Testis (tissue), 3 donors: Measurements from ENCODE around the gene YPEL2. TPM values are rescaled to one million over a fixed set of nuclear protein-coding genes. Genes with fewer than 3 reads are reported as not detected.
A peak's percentile ranks its signal among the peaks of the same experiment; 100 is the strongest.

ENCODE experiments used
- DNase-seq: peaks from one replicate; pipeline ENCODE4 v3.0.0-alpha.2; 2019
- H3K27ac ChIP-seq, 2 donors: fragments of 200-600 bp; sonication (generic); one replicate each; pipeline ENCODE4 v1.5.1; 2019
- H3K27me3 ChIP-seq: fragments of 200-600 bp; sonication (generic); one replicate; pipeline ENCODE4 v1.5.1; 2019
- H3K36me3 ChIP-seq: fragments of 200-600 bp; sonication (generic); one replicate; pipeline ENCODE4 v1.5.1; 2017; ENCODE audit warnings: low read depth; ENCODE audit errors: missing control alignments
- H3K4me1 ChIP-seq: fragments of 200-600 bp; sonication (generic); one replicate; pipeline ENCODE4 v1.5.1; 2019
- H3K4me3 ChIP-seq, 2 donors: fragments of 200-600 bp; sonication (generic); one replicate each; pipeline ENCODE4 v1.5.1; 2017 to 2019
- H3K9me3 ChIP-seq: fragments of 200-600 bp; sonication (generic); one replicate; pipeline ENCODE4 v1.5.1; 2017
- CTCF ChIP-seq, 3 experiments: fragments of 450-650 bp in 2 of 3; fragments of 200-600 bp in 1 of 3; sonication (generic) in 1 of 3; IDR thresholded peaks; one replicate each; pipeline ENCODE4 v1.5.1; 2016 to 2019; ENCODE audit warnings: antibody characterized with exemption in 3 of 3, mild to moderate bottlenecking in 2 of 3, moderate library complexity in 1 of 3
- POLR2A ChIP-seq: fragments of 450-650 bp; IDR thresholded peaks from one replicate; pipeline ENCODE4 v1.6.1; 2017; ENCODE audit warnings: antibody characterized with exemption, mild to moderate bottlenecking, moderate library complexity
- WGBS, 2 donors: methylation state at CpG; one replicate each; pipeline ENCODE4 v1.1.5; 2018; 5-methylcytosine and 5-hydroxymethylcytosine counted together
- intact Hi-C: fragments of 100-400 bp; cut with DNase I; formaldehyde crosslinking; loops from one replicate; pipeline ENCODE4 v1.15.1; 2023; ENCODE audit warnings: low total_unique reads
- polyA plus RNA-seq: library from polyadenylated mRNA; stranded (reverse); fragments of 350-450 nt; fragmentation: Illumina TruSeq; extraction: RNeasy Lipid Tissue Mini Kit (QIAGEN cat#74804); gene quantifications from one replicate; pipeline ENCODE4 v1.2.3, GENCODE V29; 2014; ENCODE audit warnings: low read depth, low replicate concordance; ENCODE audit not compliant: insufficient read depth
- total RNA-seq, 2 donors: library from RNA; depleted of rRNA; stranded (reverse); fragments of >200 nt; gene quantifications; one replicate each; pipeline ENCODE4 v1.2.3, GENCODE V29; 2016

Gene YPEL2
- total and polyA plus RNA-seq, 3 donors from 2014 or later, result 20.5 to 48.3 (median 39.8) TPM

DNA sequence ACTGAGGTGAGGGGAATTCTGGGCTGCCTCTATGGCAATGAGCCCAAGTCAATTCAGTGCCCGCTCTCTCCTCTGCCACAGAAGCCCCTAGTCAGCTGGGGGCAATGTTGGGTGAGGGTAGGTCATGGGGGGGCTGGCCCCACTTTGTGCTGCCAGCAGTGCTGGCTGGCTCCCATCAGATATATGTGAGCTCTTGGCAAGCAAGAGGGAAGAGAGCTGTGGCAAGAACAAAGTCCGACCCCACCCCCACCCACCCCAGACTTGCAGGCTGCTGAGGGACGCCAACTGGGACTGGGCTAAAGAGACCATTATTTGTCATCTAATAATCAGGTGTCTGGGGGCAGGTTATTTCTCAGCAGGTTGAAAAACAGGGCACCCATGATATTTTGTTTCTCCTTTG, 89.4 kb downstream of the YPEL2 start:
- H3K9me3 ChIP-seq, result no peaks in the 10 kb centered on the region
- peaks cover 24% of the 10 kb centered on the region for H3K4me1 ChIP-seq
- H3K27me3 ChIP-seq, result no peaks in the 10 kb centered on the region
- intact Hi-C loops, result no loop called here
- no peaks in the 10 kb centered on the region for H3K36me3 ChIP-seq
- no peak for TF ChIP-seq CTCF (IDR thresholded peaks at IDR 0.05)
- no peak for TF ChIP-seq POLR2A
- 66 to 68% methylated on average over 3 of the region's 3 CpGs for WGBS, 2 donors
- no peak overlapping the region for H3K4me3 ChIP-seq
- DNase-seq, result no peak
- no peak overlapping the region for H3K27ac ChIP-seq

DNA sequence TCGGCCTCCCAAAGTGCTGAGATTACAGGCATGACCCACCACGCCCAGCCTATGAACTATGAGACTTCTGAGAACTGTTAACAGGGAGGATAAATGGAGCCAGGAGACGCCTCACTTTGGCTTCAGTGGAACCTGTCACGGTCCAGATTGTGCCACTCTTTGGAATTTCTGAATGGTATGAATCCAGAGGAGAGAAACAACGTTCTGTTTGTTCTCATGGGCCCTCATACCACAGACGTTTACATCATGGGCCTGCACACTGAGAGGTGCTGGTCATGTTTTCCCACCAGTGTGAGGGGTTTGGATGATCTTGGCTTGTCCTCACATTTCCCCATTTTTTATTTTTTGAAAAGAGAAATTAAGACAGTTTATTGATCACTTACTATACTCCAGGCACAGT, 90.3 kb downstream of the YPEL2 start:
- intact Hi-C loops, result no loop called here
- Histone ChIP-seq H3K9me3 (no peaks in the 10 kb centered on the region), H3K4me1 (peaks cover 32% of the 10 kb centered on the region), H3K36me3 (no peaks in the 10 kb centered on the region), H3K27ac (no peak overlapping the region), H3K4me3 (no peak overlapping the region), H3K27me3 (no peaks in the 10 kb centered on the region)
- TF ChIP-seq POLR2A (no peak), CTCF (IDR thresholded peaks at IDR 0.05) (no peak)
- DNase-seq, result no peak
- 78 to 84% methylated on average over 5 to 6 of the region's 6 CpGs for WGBS, 2 donors

DNA sequence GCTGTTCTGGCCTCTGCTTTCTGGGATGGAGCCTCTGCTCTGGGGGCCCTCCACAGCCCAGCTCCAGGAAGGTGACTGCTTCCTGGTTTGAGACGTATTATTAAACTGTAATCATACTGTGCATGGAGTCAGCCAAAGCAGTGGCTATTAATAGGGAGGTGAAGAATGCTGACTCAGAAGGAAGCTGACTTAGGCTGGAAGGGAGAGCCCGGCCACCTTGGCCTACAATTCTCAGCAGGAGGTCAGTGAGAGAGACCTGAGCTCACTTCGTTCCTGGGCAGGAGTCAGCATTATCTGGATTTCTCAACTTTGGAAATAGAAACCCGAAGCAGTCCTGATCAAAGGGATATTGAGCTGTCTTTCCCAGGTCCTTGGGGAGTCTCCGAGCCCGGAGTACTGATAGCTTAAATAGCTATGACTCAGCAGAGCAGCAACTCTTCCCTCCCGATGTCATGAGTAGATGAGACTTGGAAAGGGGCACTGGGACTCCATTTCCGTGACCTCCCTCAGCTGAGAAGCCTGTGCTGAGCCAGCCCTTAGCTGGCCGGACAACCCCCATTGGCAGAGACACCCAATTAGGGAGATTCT, 91.8 kb downstream of the YPEL2 start:
- H3K9me3 ChIP-seq, result no peaks in the 10 kb centered on the region
- H3K4me3 ChIP-seq, result no peak overlapping the region
- peak; percentile 44 for DNase-seq
- H3K27me3 ChIP-seq, result no peaks in the 10 kb centered on the region
- H3K36me3 ChIP-seq, result no peaks in the 10 kb centered on the region
- 42 to 45% methylated on average over 9 of the region's 9 CpGs for whole genome bisulfite sequencing, 2 donors
- intact Hi-C loops, result no loop called here
- H3K27ac ChIP-seq, result peak overlapping the region; percentile 44 to 46
- no peak for TF ChIP-seq CTCF (IDR thresholded peaks at IDR 0.05)
- peaks cover 44% of the 10 kb centered on the region for H3K4me1 ChIP-seq

DNA sequence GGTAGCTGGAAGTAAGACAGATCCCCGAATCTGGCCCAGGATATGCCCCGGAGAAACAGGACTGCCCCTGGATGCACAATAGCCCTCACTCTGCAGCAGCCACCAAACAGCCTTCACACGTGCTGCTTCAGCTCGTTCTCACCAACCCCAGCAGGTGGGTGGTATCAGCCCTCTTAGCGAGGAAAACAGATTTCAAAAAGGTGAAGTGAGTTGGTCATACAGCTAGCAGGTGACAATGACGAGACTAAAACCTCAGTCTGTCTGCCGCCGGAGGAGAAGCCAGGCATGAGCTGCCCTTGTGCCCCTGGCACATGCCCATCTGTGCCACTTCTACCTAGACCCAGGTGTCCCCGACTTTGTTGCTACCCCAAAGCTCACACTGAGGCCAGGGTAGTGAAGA, 92.4 kb downstream of the YPEL2 start:
- H3K4me1 ChIP-seq, result peaks cover 48% of the 10 kb centered on the region
- no peak overlapping the region for H3K4me3 ChIP-seq
- peak overlapping the region in 1 of 2 donors; percentile 46 for H3K27ac ChIP-seq
- TF ChIP-seq CTCF (IDR thresholded peaks at IDR 0.05) (no peak), POLR2A (no peak)
- intact Hi-C loops, result no loop called here
- 81 to 93% methylated on average over 9 of the region's 9 CpGs for WGBS, 2 donors
- no peaks in the 10 kb centered on the region for H3K9me3 ChIP-seq
- DNase-seq, result no peak
- no peaks in the 10 kb centered on the region for H3K36me3 ChIP-seq
- no peaks in the 10 kb centered on the region for H3K27me3 ChIP-seq

GRCh38 chr17:59424331-59424730, 92.9 kb downstream of the YPEL2 start:
- Histone ChIP-seq H3K27ac (peak overlapping the region in 1 of 2 donors; percentile 88), H3K4me3 (no peak overlapping the region), H3K9me3 (no peaks in the 10 kb centered on the region), H3K36me3 (no peaks in the 10 kb centered on the region), H3K27me3 (no peaks in the 10 kb centered on the region), H3K4me1 (peaks cover 48% of the 10 kb centered on the region)
- TF ChIP-seq POLR2A (no peak), CTCF (IDR thresholded peaks at IDR 0.05) (no peak)
- WGBS, 2 donors, result 92 to 99% methylated on average over 4 of the region's 4 CpGs
- intact Hi-C loops, result no loop called here
- no peak for DNase-seq
